ENCODE results near the gene TNK2. TPM values are rescaled to one million over a fixed set of nuclear protein-coding genes. Genes with fewer than 3 reads are reported as not detected.

TNK2 gene
- total and polyA plus RNA-seq, 2 of the 13 experiments (the other 11 are each of a cell fraction or from before 2014, with no cell fraction given): 4.6 to 5.8 TPM

- H3K4me2 ChIP-seq (ENCODE audit: low read depth, low read length): peak overlapping the region; percentile 86
- POLR2A ChIA-PET: interaction anchor here (1.0 kb wide), 2 partner anchors 9 to 12 kb away, joined by 3 read pairs; no protein-coding TSS in a partner anchor
- no TSS peak for BruUV-seq (replicated peaks)
- CTCF ChIA-PET (ENCODE audit: low intra/inter-chr PET ratio, low total read pairs): interaction anchor here (1.4 kb wide), 1 partner anchor 15 kb away, joined by 5 read pairs; no protein-coding TSS in a partner anchor
- no peak overlapping the region for H3K27ac ChIP-seq (ENCODE audit: extremely low read length, insufficient read depth, low read length)
- WGBS (ENCODE audit: low lambda C conversion rate): 0% methylated on average over 4 of the region's 68 CpGs
- H3K9ac ChIP-seq (ENCODE audit: insufficient read depth, low read depth, low read length): peak overlapping the region; percentile 53
- in situ Hi-C loops (cut with HindIII; ENCODE audit: extremely low pct_ligation_motif_present, low pct_unique_long_range_greater_than_20kb): loop anchor here (10.0 kb wide), 1 partner anchor 55 kb away; no protein-coding TSS in a partner anchor
- no peaks in the 10 kb centered on the region for H3K9me3 ChIP-seq (ENCODE audit: low read length)
- H3K4me1 ChIP-seq (ENCODE audit: insufficient read depth, low read length): peaks cover 69% of the 10 kb centered on the region
- peaks cover 0 to 7% of the 10 kb centered on the region in 2 experiments; a peak in 3 of 5 replicates for H3K27me3 ChIP-seq (ENCODE audit: control insufficient read depth in 1 of 2, insufficient read depth in 2 of 2, low read length in 2 of 2)
- peak overlapping the region; percentile 57 to 78 (median 63) for H3K4me3 ChIP-seq (replicated peaks in 1 of 3; ENCODE audit: insufficient read depth in 1 of 3, low read depth in 2 of 3, low read length in 3 of 3)
- peak overlapping the region; percentile 70 for H2AFZ ChIP-seq (ENCODE audit: low read length)
- H3K36me3 ChIP-seq (replicated peaks in 1 of 2; ENCODE audit: control insufficient read depth in 1 of 2, insufficient read depth in 2 of 2, low read length in 2 of 2): no peaks in the 10 kb centered on the region
- H3K79me2 ChIP-seq (ENCODE audit: insufficient read depth, low read length): peaks cover 2% of the 10 kb centered on the region
- DNase-seq (ENCODE audit: low spot score) (peak; percentile 58), FAIRE-seq (no peak), ATAC-seq (peak; percentile 68)
- intact Hi-C loops (cut with micrococcal nuclease; ENCODE audit: unreplicated experiment): no loop called here
- no peaks in the 10 kb centered on the region; the same call in 1 of the 2 replicates for H4K20me1 ChIP-seq (ENCODE audit: insufficient read depth, low read length)
- no peak for TF ChIP-seq MXD1 (CRISPR knock-in tag; IDR thresholded peaks at IDR 0.05)
- no peak for TF ChIP-seq ZNF24 (IDR thresholded peaks at IDR 0.05)
- TF ChIP-seq ZNF281 (CRISPR knock-in tag; IDR thresholded peaks at IDR 0.05; ENCODE audit: borderline replicate concordance): peak; percentile 53; the same call in 1 of the 2 replicates
- no peak for TF ChIP-seq ZNF597 (CRISPR knock-in tag; IDR thresholded peaks at IDR 0.05)
- no peak for TF ChIP-seq ZBTB43 (CRISPR knock-in tag; conservative IDR thresholded peaks at IDR 0.05)
- peak; percentile 54; the same call in 1 of the 2 replicates for TF ChIP-seq ZGPAT (CRISPR knock-in tag; IDR thresholded peaks at IDR 0.05)
- peak; percentile 53; the same call in 1 of the 2 replicates for TF ChIP-seq NRL (CRISPR knock-in tag; IDR thresholded peaks at IDR 0.05; ENCODE audit: borderline replicate concordance)
- no peak for TF ChIP-seq MAX (IDR thresholded peaks at IDR 0.05)
- 0 out of 2 replicates have a peak, but pooled peaks have one; percentile 37 for TF ChIP-seq ZNF563 (CRISPR knock-in tag; IDR thresholded peaks at IDR 0.05)
- no peak for TF ChIP-seq AHR (CRISPR knock-in tag; IDR thresholded peaks at IDR 0.05)
- peak; percentile 52; the same call in 1 of the 2 replicates for TF ChIP-seq KDM5B (CRISPR knock-in tag; IDR thresholded peaks at IDR 0.05; ENCODE audit: borderline replicate concordance)
- no peak for TF ChIP-seq ZNF773 (CRISPR knock-in tag; IDR thresholded peaks at IDR 0.05; ENCODE audit: borderline replicate concordance)
- TF ChIP-seq LCORL (IDR thresholded peaks at IDR 0.05): no peak
- TF ChIP-seq LCORL (CRISPR knock-in tag; IDR thresholded peaks at IDR 0.05): 0 out of 2 replicates have a peak, but pooled peaks have one; percentile 33
- TF ChIP-seq ZFY (CRISPR knock-in tag; IDR thresholded peaks at IDR 0.05): peak; percentile 71
- peak; percentile 64 for TF ChIP-seq SAP130 (CRISPR knock-in tag; IDR thresholded peaks at IDR 0.05; ENCODE audit: low read depth)
Observed at GRCh38 chr3:195909644-195910498, 1.5 kb upstream of the TNK2 start.
